A673 (cell line): ENCODE results near the gene KPNB1. TPM values are rescaled to one million over a fixed set of nuclear protein-coding genes. Genes with fewer than 3 reads are reported as not detected.

Experiments used
- BruUV-seq: library from RNA; stranded (reverse); fragments of 400-500 nt; replicated peaks from 2 replicates; lab custom pipeline; 2021; lab: Mats Ljungman, UMichigan
- CTCF ChIA-PET: fragments of 300-600 bp; sonication (Branson Sonifier 250); formaldehyde crosslinking; loops from one replicate; lab custom pipeline; 2022; ENCODE audit warnings: antibody characterized with exemption; lab: Charles Lee
- POLR2A ChIA-PET: fragments of 300-600 bp; sonication (Branson Sonifier 250); formaldehyde crosslinking; loops from one replicate; lab custom pipeline; 2022; ENCODE audit warnings: antibody characterized with exemption; ENCODE audit not compliant: low non-redundant PET; lab: Charles Lee
- DNase-seq: peaks from one replicate; pipeline ENCODE4 v3.0.0-alpha.2; 2015; ENCODE audit warnings: low spot score
- H3K27ac ChIP-seq: fragments of 200-600 bp; sonication (generic); 2 replicates; pipeline ENCODE4 v1.5.1; 2016; ENCODE audit warnings: mixed run types, low read depth, mild to moderate bottlenecking, mixed read lengths, antibody characterized with exemption, low read length; ENCODE audit not compliant: poor library complexity, severe bottlenecking
- H3K27me3 ChIP-seq: fragments of 200-600 bp; sonication (generic); replicated peaks from 2 replicates; pipeline ENCODE4 v1.6.1; 2017; ENCODE audit warnings: mixed run types, low read depth, mild to moderate bottlenecking, mixed read lengths, antibody characterized with exemption, low read length; ENCODE audit not compliant: insufficient read depth, poor library complexity
- H3K36me3 ChIP-seq: fragments of 200-600 bp; sonication (generic); 2 replicates; pipeline ENCODE4 v1.6.1; 2016; ENCODE audit warnings: mixed run types, mild to moderate bottlenecking, mixed read lengths, antibody characterized with exemption, low read length; ENCODE audit not compliant: insufficient read depth, poor library complexity, severe bottlenecking
- H3K4me1 ChIP-seq: fragments of 200-600 bp; sonication (generic); 2 replicates; pipeline ENCODE4 v1.6.1; 2017; ENCODE audit warnings: mixed run types, mild to moderate bottlenecking, mixed read lengths, antibody characterized with exemption, low read length; ENCODE audit not compliant: insufficient read depth, poor library complexity, severe bottlenecking
- H3K4me3 ChIP-seq: fragments of 200-600 bp; sonication (generic); 2 replicates; pipeline ENCODE4 v1.5.1; 2016; ENCODE audit warnings: low read depth, mixed run types, mild to moderate bottlenecking, mixed read lengths, low read length; ENCODE audit not compliant: poor library complexity, severe bottlenecking
- H3K9me3 ChIP-seq: fragments of 200-600 bp; sonication (generic); 2 replicates; pipeline ENCODE4 v1.6.1; 2016; ENCODE audit warnings: mixed run types, low read depth, mild to moderate bottlenecking, mixed read lengths, antibody characterized with exemption, low read length; ENCODE audit not compliant: poor library complexity, severe bottlenecking
- EZH2 ChIP-seq: fragments of 200-600 bp; sonication (generic); IDR thresholded peaks from 2 replicates; pipeline ENCODE4 v1.6.1; 2017; ENCODE audit warnings: borderline replicate concordance, low read depth, mild to moderate bottlenecking, mixed read lengths, antibody characterized with exemption, low read length; ENCODE audit not compliant: poor library complexity, severe bottlenecking
- intact Hi-C: fragments of 100-400 bp; cut with micrococcal nuclease; formaldehyde crosslinking; loops from one replicate; pipeline ENCODE4 v1.10.0; 2022; ENCODE audit not compliant: unreplicated experiment
- total RNA-seq: library from RNA; stranded (reverse); gene quantifications from 2 replicates; pipeline ENCODE4 v1.2.3, GENCODE V29; 2021
- TF ChIP-seq, protein P1 (sequence below): fragments of 300-800, 200-600 bp; sonication (generic); conservative IDR thresholded peaks from 2 replicates; pipeline ENCODE4 v1.5.1; 2017; ENCODE audit warnings: low read depth, mild to moderate bottlenecking, antibody characterized with exemption, low read length, moderate library complexity, mixed read lengths

KPNB1 gene
- total RNA-seq, 1 experiment from 2014 or later, result 429 TPM

DNA sequence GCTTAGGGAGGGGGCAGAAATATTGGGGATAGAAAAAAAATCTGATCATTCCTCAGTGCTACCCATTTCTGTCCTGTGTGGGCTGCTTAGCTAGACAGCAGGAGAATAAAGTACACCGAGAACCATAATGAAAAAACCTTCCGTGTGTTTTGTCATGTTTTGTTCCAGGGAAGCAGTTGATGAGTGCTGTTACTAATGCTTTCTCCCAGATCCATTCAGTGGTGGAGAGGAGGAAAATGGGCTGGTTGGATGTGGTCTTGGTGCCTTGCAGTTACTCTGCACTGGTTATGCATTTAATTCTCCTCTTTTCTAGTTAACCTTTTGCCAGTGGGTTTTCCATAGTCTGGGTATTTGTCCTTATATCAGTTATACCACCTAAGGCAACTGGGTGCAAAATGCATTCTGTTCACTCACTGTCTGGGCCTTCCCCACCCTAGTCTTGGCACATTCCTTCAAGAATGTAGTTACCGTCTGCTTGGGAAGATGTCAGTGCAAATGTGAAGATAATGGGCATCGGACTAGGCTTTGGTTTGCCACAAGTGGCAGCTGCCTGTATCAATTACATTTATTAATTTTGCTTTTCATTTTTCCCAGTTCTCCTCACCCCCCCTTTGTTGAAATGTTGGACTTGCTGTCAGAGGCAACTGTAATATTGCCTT is 34.9 kb downstream of the KPNB1 start:
- TF ChIP-seq EZH2, result no peak
- TF ChIP-seq, protein P1, sequence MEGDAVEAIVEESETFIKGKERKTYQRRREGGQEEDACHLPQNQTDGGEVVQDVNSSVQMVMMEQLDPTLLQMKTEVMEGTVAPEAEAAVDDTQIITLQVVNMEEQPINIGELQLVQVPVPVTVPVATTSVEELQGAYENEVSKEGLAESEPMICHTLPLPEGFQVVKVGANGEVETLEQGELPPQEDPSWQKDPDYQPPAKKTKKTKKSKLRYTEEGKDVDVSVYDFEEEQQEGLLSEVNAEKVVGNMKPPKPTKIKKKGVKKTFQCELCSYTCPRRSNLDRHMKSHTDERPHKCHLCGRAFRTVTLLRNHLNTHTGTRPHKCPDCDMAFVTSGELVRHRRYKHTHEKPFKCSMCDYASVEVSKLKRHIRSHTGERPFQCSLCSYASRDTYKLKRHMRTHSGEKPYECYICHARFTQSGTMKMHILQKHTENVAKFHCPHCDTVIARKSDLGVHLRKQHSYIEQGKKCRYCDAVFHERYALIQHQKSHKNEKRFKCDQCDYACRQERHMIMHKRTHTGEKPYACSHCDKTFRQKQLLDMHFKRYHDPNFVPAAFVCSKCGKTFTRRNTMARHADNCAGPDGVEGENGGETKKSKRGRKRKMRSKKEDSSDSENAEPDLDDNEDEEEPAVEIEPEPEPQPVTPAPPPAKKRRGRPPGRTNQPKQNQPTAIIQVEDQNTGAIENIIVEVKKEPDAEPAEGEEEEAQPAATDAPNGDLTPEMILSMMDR, result no peak
- Histone ChIP-seq H3K36me3 (peaks cover 37% of the 10 kb centered on the region), H3K27me3 (no peaks in the 10 kb centered on the region), H3K4me3 (no peak overlapping the region), H3K9me3 (no peaks in the 10 kb centered on the region), H3K4me1 (no peaks in the 10 kb centered on the region), H3K27ac (no peak overlapping the region)
- no TSS peak for BruUV-seq
- CTCF ChIA-PET, result no interaction called here
- no peak for DNase-seq
- POLR2A ChIA-PET, result no interaction called here
- intact Hi-C loops, result no loop called here

GRCh38 chr17:47685556-47686275 is 36.0 kb downstream of the KPNB1 start:
- no peak for TF ChIP-seq EZH2
- TF ChIP-seq, protein P1, result no peak
- H3K27me3 ChIP-seq, result no peaks in the 10 kb centered on the region
- peaks cover 26% of the 10 kb centered on the region for H3K36me3 ChIP-seq
- no peaks in the 10 kb centered on the region for H3K9me3 ChIP-seq
- H3K27ac ChIP-seq, result no peak overlapping the region
- CTCF ChIA-PET, result no interaction called here
- intact Hi-C loops, result no loop called here
- POLR2A ChIA-PET, result no interaction called here
- H3K4me3 ChIP-seq, result no peak overlapping the region
- BruUV-seq, result no TSS peak
- DNase-seq, result no peak
- H3K4me1 ChIP-seq, result no peaks in the 10 kb centered on the region

GRCh38 chr17:47686276-47686635 is 36.5 kb downstream of the KPNB1 start:
- ChIA-PET CTCF (no interaction called here), POLR2A (no interaction called here)
- H3K36me3 ChIP-seq, result peaks cover 24% of the 10 kb centered on the region
- H3K27me3 ChIP-seq, result no peaks in the 10 kb centered on the region
- H3K4me1 ChIP-seq, result no peaks in the 10 kb centered on the region
- DNase-seq, result no peak
- H3K27ac ChIP-seq, result no peak overlapping the region
- TF ChIP-seq, protein P1, result no peak
- TF ChIP-seq EZH2, result no peak
- intact Hi-C loops, result no loop called here
- BruUV-seq, result no TSS peak
- no peaks in the 10 kb centered on the region for H3K9me3 ChIP-seq
- H3K4me3 ChIP-seq, result no peak overlapping the region
